Mesenchymal stem cell (in vitro differentiated cells and primary cell): Measurements from ENCODE around the gene MTX1.

Source experiments
- DNase-seq: peaks from one replicate; pipeline ENCODE4 v3.0.0-alpha.2; 2013
- H2AFZ ChIP-seq: one replicate; pipeline ENCODE4 v1.6.1; 2013; ENCODE audit warnings: low read depth, mild to moderate bottlenecking, control low read depth, inconsistent platforms, low read length, moderate library complexity
- H2AK5ac ChIP-seq: 2 replicates; pipeline ENCODE4 v1.6.1; 2013; ENCODE audit warnings: low read length, moderate library complexity, mild to moderate bottlenecking, inconsistent platforms; ENCODE audit not compliant: severe bottlenecking
- H2BK120ac ChIP-seq: one replicate; pipeline ENCODE4 v1.6.1; 2013; ENCODE audit warnings: low read depth, mild to moderate bottlenecking, inconsistent platforms, low read length, moderate library complexity
- H2BK12ac ChIP-seq, 2 experiments: one replicate each; pipeline ENCODE4 v1.6.1; 2013; ENCODE audit warnings: inconsistent platforms in 2 of 2, low read length in 2 of 2, mild to moderate bottlenecking in 2 of 2, moderate library complexity in 2 of 2, control low read depth in 1 of 2
- H2BK15ac ChIP-seq: one replicate; pipeline ENCODE4 v1.6.1; 2013; ENCODE audit warnings: mild to moderate bottlenecking, low read depth, inconsistent platforms; ENCODE audit not compliant: poor library complexity, severe bottlenecking
- H2BK5ac ChIP-seq: 2 replicates; pipeline ENCODE4 v1.6.1; 2013; ENCODE audit warnings: low read depth, mild to moderate bottlenecking, low read length, control low read depth, inconsistent platforms; ENCODE audit not compliant: poor library complexity, severe bottlenecking
- H3K14ac ChIP-seq, 2 experiments: one replicate each; pipeline ENCODE4 v1.6.1; 2013; ENCODE audit warnings: inconsistent platforms in 2 of 2, low read length in 2 of 2, control low read depth in 1 of 2, mild to moderate bottlenecking in 1 of 2, moderate library complexity in 1 of 2
- H3K18ac ChIP-seq, 2 experiments: one replicate each; pipeline ENCODE4 v1.6.1; 2013; ENCODE audit warnings: inconsistent platforms in 2 of 2, low read length in 2 of 2, control low read depth in 1 of 2, low read depth in 1 of 2, mild to moderate bottlenecking in 1 of 2
- H3K23ac ChIP-seq, 2 experiments: one replicate each; pipeline ENCODE4 v1.6.1; 2013; ENCODE audit warnings: inconsistent platforms in 2 of 2, low read length in 2 of 2, mild to moderate bottlenecking in 2 of 2, moderate library complexity in 2 of 2, control low read depth in 1 of 2
- H3K27ac ChIP-seq: 2 replicates; pipeline ENCODE4 v1.5.1; 2013; ENCODE audit warnings: mild to moderate bottlenecking, moderate library complexity, low read length, control low read depth, inconsistent platforms; ENCODE audit not compliant: poor library complexity, severe bottlenecking
- H3K27me3 ChIP-seq, 2 experiments: 2 replicates each; pipeline versions ENCODE4 v1.6.1 to v1.7.0; 2013; ENCODE audit warnings: low read length in 2 of 2, mild to moderate bottlenecking in 2 of 2, moderate library complexity in 2 of 2, control low read depth in 1 of 2, inconsistent platforms in 1 of 2; ENCODE audit not compliant: control insufficient read depth in 1 of 2, insufficient read depth in 1 of 2
- H3K36me3 ChIP-seq, 2 experiments: 2 replicates each; pipeline versions ENCODE4 v1.6.1 to v1.7.0; 2013; ENCODE audit warnings: low read length in 2 of 2, control low read depth in 1 of 2, inconsistent platforms in 1 of 2, low read depth in 1 of 2, mild to moderate bottlenecking in 1 of 2; ENCODE audit not compliant: insufficient read depth in 2 of 2, control insufficient read depth in 1 of 2
- H3K4ac ChIP-seq, 2 experiments: one replicate each; pipeline ENCODE4 v1.6.1; 2013; ENCODE audit warnings: inconsistent platforms in 2 of 2, low read length in 2 of 2, mild to moderate bottlenecking in 2 of 2, moderate library complexity in 2 of 2, control low read depth in 1 of 2, low read depth in 1 of 2
- H3K4me1 ChIP-seq: 2 replicates; pipeline ENCODE4 v1.6.1; 2013; ENCODE audit warnings: low read depth, low read length, control low read depth; ENCODE audit not compliant: control insufficient read depth, insufficient read depth
- H3K4me2 ChIP-seq: 2 replicates; pipeline ENCODE4 v1.6.1; 2013; ENCODE audit warnings: low read length, mild to moderate bottlenecking, inconsistent platforms; ENCODE audit not compliant: poor library complexity, severe bottlenecking
- H3K4me3 ChIP-seq, 2 experiments: 2 replicates each; pipeline versions ENCODE4 v1.5.1 to v1.7.0; 2013; ENCODE audit warnings: low read length in 2 of 2, mild to moderate bottlenecking in 2 of 2, control low read depth in 1 of 2, low read depth in 1 of 2; ENCODE audit not compliant: insufficient read depth in 1 of 2
- H3K79me1 ChIP-seq: replicated peaks from 2 replicates; pipeline ENCODE4 v1.6.1; 2013; ENCODE audit warnings: mild to moderate bottlenecking, control low read depth, low read length, inconsistent platforms; ENCODE audit not compliant: poor library complexity, severe bottlenecking
- H3K9ac ChIP-seq: 2 replicates; pipeline ENCODE4 v1.7.0; 2013; ENCODE audit warnings: mild to moderate bottlenecking, low read length, moderate library complexity
- H3K9me3 ChIP-seq: 2 replicates; pipeline ENCODE4 v1.7.0; 2013; ENCODE audit warnings: mild to moderate bottlenecking, low read length; ENCODE audit not compliant: control insufficient read depth
- H4K8ac ChIP-seq: one replicate; pipeline ENCODE4 v1.6.1; 2013; ENCODE audit warnings: inconsistent platforms, mild to moderate bottlenecking, low read length, moderate library complexity
- H4K91ac ChIP-seq: one replicate; pipeline ENCODE4 v1.6.1; 2013; ENCODE audit warnings: mild to moderate bottlenecking, low read length, inconsistent platforms
- WGBS: methylation state at CpG from one replicate; pipeline ENCODE4 v1.1.7; 2013; ENCODE audit warnings: mixed read lengths; 5-methylcytosine and 5-hydroxymethylcytosine counted together

MTX1 gene

DNA sequence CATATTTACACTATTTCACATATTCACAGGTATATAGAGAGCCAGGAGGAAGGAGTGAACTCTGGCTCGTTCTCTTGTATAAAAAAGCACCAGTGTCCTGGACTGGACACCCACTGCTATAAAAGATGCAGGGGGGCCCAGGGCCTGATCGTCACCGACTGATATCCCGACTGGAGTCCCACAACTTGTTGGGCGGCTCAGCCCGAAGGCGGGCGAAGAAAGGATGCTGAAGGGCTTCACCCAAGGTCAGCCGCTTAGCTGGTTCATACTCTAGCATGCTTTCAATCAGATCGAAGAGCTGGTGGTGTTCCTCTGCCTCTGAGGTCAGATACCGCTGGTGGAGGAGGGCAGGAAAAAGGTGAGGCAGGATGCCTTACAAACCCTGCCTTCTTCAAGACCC lies 54.6 kb downstream of the MTX1 start:
- Histone ChIP-seq H3K14ac (no peak overlapping the region), H2AK5ac (no peak overlapping the region), H3K4me1 (peaks cover 12% of the 10 kb centered on the region), H2BK120ac (no peak overlapping the region), H3K36me3 (peaks cover 48 to 73% of the 10 kb centered on the region in 2 experiments), H3K4me2 (no peak overlapping the region), H2BK15ac (no peak overlapping the region), H3K9ac (peak overlapping the region; percentile 96), H3K4me3 (no peak overlapping the region), H3K4ac (no peak overlapping the region), H4K8ac (no peak overlapping the region), H3K27ac (no peak overlapping the region), H4K91ac (no peak overlapping the region), H2AFZ (no peak overlapping the region), H3K23ac (no peak overlapping the region), H3K79me1 (peaks cover 25% of the 10 kb centered on the region), H2BK5ac (no peak overlapping the region), H3K9me3 (no peaks in the 10 kb centered on the region), H3K27me3 (no peaks in the 10 kb centered on the region), H3K18ac (no peak overlapping the region), H2BK12ac (no peak overlapping the region)
- 91% methylated on average over 11 of the region's 11 CpGs for WGBS
- DNase-seq, result no peak
